Gastrocnemius medialis (tissue), 4 donors: ENCODE data around the gene PPIG.

Source experiments
- POLR2A ChIP-seq, 2 donors: fragments of 450-650 bp; IDR thresholded peaks; one replicate each; pipeline ENCODE4 v1.6.1; 2017; ENCODE audit warnings: antibody characterized with exemption in 2 of 2, mild to moderate bottlenecking in 2 of 2, moderate library complexity in 2 of 2
- TF ChIP-seq, protein P1 (sequence below), 5 experiments: fragments of 450-650 bp in 3 of 5; fragments of 200-600 bp in 2 of 5; sonication (generic) in 2 of 5; IDR thresholded peaks in 4 of 5; conservative IDR thresholded peaks in 1 of 5; 1 replicate in 4 of 5; 2 replicates in 1 of 5; pipeline ENCODE4 v1.5.1; 2016 to 2019; ENCODE audit warnings: antibody characterized with exemption in 5 of 5, mild to moderate bottlenecking in 3 of 5, moderate library complexity in 3 of 5

DNA sequence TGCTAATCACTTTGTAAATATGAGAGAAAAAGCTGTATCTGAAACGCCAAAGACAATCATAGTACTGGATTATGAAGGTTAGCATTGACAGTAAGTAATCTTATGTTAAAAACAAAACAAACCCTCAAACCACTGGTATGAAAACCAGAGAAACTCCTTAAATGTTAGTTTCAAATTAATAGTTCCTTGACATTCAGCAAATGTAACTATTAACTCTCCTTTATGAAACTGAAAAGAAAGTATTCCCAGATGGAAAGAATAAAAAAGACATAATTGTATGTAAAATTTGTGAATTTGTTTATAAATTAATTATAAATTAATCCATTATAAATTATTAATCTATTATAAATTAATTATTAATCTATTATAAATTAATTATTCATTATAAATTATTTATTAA is 22.8 kb upstream of the PPIG start:
- TF ChIP-seq, protein P1, sequence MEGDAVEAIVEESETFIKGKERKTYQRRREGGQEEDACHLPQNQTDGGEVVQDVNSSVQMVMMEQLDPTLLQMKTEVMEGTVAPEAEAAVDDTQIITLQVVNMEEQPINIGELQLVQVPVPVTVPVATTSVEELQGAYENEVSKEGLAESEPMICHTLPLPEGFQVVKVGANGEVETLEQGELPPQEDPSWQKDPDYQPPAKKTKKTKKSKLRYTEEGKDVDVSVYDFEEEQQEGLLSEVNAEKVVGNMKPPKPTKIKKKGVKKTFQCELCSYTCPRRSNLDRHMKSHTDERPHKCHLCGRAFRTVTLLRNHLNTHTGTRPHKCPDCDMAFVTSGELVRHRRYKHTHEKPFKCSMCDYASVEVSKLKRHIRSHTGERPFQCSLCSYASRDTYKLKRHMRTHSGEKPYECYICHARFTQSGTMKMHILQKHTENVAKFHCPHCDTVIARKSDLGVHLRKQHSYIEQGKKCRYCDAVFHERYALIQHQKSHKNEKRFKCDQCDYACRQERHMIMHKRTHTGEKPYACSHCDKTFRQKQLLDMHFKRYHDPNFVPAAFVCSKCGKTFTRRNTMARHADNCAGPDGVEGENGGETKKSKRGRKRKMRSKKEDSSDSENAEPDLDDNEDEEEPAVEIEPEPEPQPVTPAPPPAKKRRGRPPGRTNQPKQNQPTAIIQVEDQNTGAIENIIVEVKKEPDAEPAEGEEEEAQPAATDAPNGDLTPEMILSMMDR (IDR thresholded peaks at IDR 0.05 in 4 of 5, conservative IDR thresholded peaks at IDR 0.05 in 1 of 5): no peak
- TF ChIP-seq POLR2A (IDR thresholded peaks at IDR 0.05): no peak
